B cell (primary cell): Measurements from ENCODE around the gene STK38L. TPM values are rescaled to one million over a fixed set of nuclear protein-coding genes. Genes with fewer than 3 reads are reported as not detected.

Source experiments
- ATAC-seq: fragments of 200-7000 bp; cut with Tn5 transposase; one replicate; pipeline ENCODE4 v1.10.0; 2021; ENCODE audit warnings: low read depth, mild to moderate bottlenecking, moderate number of reproducible peaks, moderate library complexity
- CTCF ChIA-PET: fragments of 350-600 bp; sonication (Branson Sonifier 250); formaldehyde crosslinking; loops from one replicate; lab custom pipeline; 2021; ENCODE audit warnings: antibody characterized with exemption, inconsistent platforms; lab: Charles Lee
- POLR2A ChIA-PET: fragments of 350-600 bp; sonication (Branson Sonifier 250); formaldehyde crosslinking; loops from one replicate; lab custom pipeline; 2021; ENCODE audit warnings: antibody characterized with exemption; lab: Charles Lee
- DNase-seq: peaks from one replicate; pipeline ENCODE4 v3.0.0; 2013
- H2AFZ ChIP-seq: 2 replicates; pipeline ENCODE4 v1.6.1; 2012; ENCODE audit warnings: mild to moderate bottlenecking, low read depth, low read length; ENCODE audit not compliant: insufficient read depth, poor library complexity, severe bottlenecking
- H3K27ac ChIP-seq, 2 donors: 1 replicate in 1 of 2; 2 replicates in 1 of 2; pipeline ENCODE4 v1.5.1; 2012 to 2013; ENCODE audit warnings: low read length in 2 of 2, mild to moderate bottlenecking in 2 of 2, moderate library complexity in 1 of 2
- H3K27me3 ChIP-seq, 4 experiments: fragments of 200-600 bp in 1 of 4; sonication (generic) in 1 of 4; replicated peaks in 1 of 4; 1 replicate in 2 of 4; 2 replicates in 2 of 4; pipeline versions ENCODE4 v1.6.1 to v1.7.0; 2013 to 2016; ENCODE audit warnings: low read length in 3 of 4, mild to moderate bottlenecking in 2 of 4, mixed read lengths in 1 of 4, moderate library complexity in 1 of 4; ENCODE audit not compliant: insufficient read depth in 4 of 4, control insufficient read depth in 3 of 4; ENCODE audit errors: control extremely low read depth in 1 of 4
- H3K36me3 ChIP-seq, 2 experiments: replicated peaks in 1 of 2; 1 replicate in 1 of 2; 2 replicates in 1 of 2; pipeline versions ENCODE4 v1.6.1 to v1.7.1; 2013; ENCODE audit warnings: low read length in 1 of 2; ENCODE audit not compliant: insufficient read depth in 2 of 2, control insufficient read depth in 1 of 2; ENCODE audit errors: control extremely low read depth in 1 of 2, extremely low read depth in 1 of 2
- H3K4me1 ChIP-seq, 2 donors: fragments of 200-600 bp in 1 of 2; sonication (generic) in 1 of 2; 1 replicate in 1 of 2; 2 replicates in 1 of 2; pipeline versions ENCODE4 v1.5.1 to v1.6.1; 2013 to 2017; ENCODE audit warnings: low read length in 2 of 2; ENCODE audit not compliant: control insufficient read depth in 2 of 2, insufficient read depth in 2 of 2
- H3K4me2 ChIP-seq: replicated peaks from 2 replicates; pipeline ENCODE3; 2012; ENCODE audit warnings: mild to moderate bottlenecking, low read depth, low read length; ENCODE audit not compliant: poor library complexity, severe bottlenecking
- H3K4me3 ChIP-seq, 5 experiments: fragments of 200-600 bp in 1 of 5; sonication (generic) in 1 of 5; 1 replicate in 3 of 5; 2 replicates in 2 of 5; pipeline versions ENCODE4 v1.5.1 to v1.7.0; 2011 to 2016; ENCODE audit warnings: low read length in 4 of 5, mild to moderate bottlenecking in 4 of 5, low read depth in 2 of 5, control low read depth in 1 of 5, moderate library complexity in 1 of 5; ENCODE audit not compliant: insufficient read depth in 1 of 5; ENCODE audit errors: control extremely low read depth in 1 of 5, extremely low read depth in 1 of 5
- H3K79me2 ChIP-seq: fragments of 200-600 bp; sonication (generic); one replicate; pipeline ENCODE4 v1.6.0; 2016; ENCODE audit warnings: low read length; ENCODE audit not compliant: control insufficient read depth, insufficient read depth
- H3K9ac ChIP-seq: fragments of 200-600 bp; sonication (generic); 2 replicates; pipeline ENCODE4 v1.6.1; 2017; ENCODE audit warnings: mild to moderate bottlenecking, low read length, moderate library complexity
- H3K9me3 ChIP-seq, 3 donors: one replicate each; pipeline versions ENCODE4 v1.6.1 to v1.7.1; 2013; ENCODE audit warnings: low read length in 2 of 3; ENCODE audit not compliant: control insufficient read depth in 2 of 3, insufficient read depth in 1 of 3; ENCODE audit errors: control extremely low read depth in 1 of 3
- H4K20me1 ChIP-seq: 2 replicates; pipeline ENCODE4 v1.6.0; 2012; ENCODE audit warnings: mild to moderate bottlenecking, low read length; ENCODE audit not compliant: insufficient read depth, control insufficient read depth, poor library complexity, severe bottlenecking
- H3K27ac Mint-ChIP-seq: one replicate; pipeline ENCODE4 v1.8.0; 2021; ENCODE audit warnings: mixed read lengths
- H3K27me3 Mint-ChIP-seq: one replicate; pipeline ENCODE4 v1.8.0; 2021; ENCODE audit warnings: mixed read lengths
- H3K4me1 Mint-ChIP-seq: one replicate; pipeline ENCODE4 v1.8.0; 2021; ENCODE audit warnings: mixed read lengths
- H3K4me3 Mint-ChIP-seq: one replicate; pipeline ENCODE4 v1.8.0; 2021; ENCODE audit warnings: mixed read lengths
- H3K9me3 Mint-ChIP-seq: one replicate; pipeline ENCODE4 v1.8.0; 2022; ENCODE audit warnings: mixed read lengths; ENCODE audit not compliant: insufficient read depth
- EZH2 ChIP-seq: IDR thresholded peaks from 2 replicates; pipeline ENCODE4 v1.6.1; 2012; ENCODE audit warnings: borderline replicate concordance, low read depth, mild to moderate bottlenecking, moderate library complexity, low read length; ENCODE audit not compliant: insufficient read depth, poor library complexity, severe bottlenecking
- WGBS: methylation state at CpG from one replicate; pipeline ENCODE4 v1.1.5; 2013; ENCODE audit warnings: missing lambda C conversion rate; ENCODE audit not compliant: insufficient coverage; 5-methylcytosine and 5-hydroxymethylcytosine counted together
- intact Hi-C: fragments of 100-400 bp; cut with micrococcal nuclease; formaldehyde crosslinking; loops from one replicate; pipeline ENCODE4 v1.10.0; 2022
- polyA plus RNA-seq: library from polyadenylated mRNA; depleted of rRNA; stranded (reverse); fragments of >200 nt; gene quantifications from 2 replicates; pipeline ENCODE4 v1.2.3, GENCODE V29; 2012
- total RNA-seq, 2 donors: library from RNA; stranded (reverse); fragments of 120-200 nt in 1 of 2; gene quantifications; 1 replicate in 1 of 2; 2 replicates in 1 of 2; pipeline versions ENCODE4 v1.2.3 to v1.2.4, GENCODE V29; 2013 to 2022
- TF ChIP-seq, protein P1 (sequence below): fragments of 200-600 bp; IDR thresholded peaks from one replicate; pipeline ENCODE4 v1.8.0; 2022; ENCODE audit warnings: antibody characterized with exemption, mild to moderate bottlenecking

The STK38L gene
- total and polyA plus RNA-seq, 2 donors (not counting 1 experiment from before 2014, with no cell fraction given): 5.5 to 21.2 TPM

DNA sequence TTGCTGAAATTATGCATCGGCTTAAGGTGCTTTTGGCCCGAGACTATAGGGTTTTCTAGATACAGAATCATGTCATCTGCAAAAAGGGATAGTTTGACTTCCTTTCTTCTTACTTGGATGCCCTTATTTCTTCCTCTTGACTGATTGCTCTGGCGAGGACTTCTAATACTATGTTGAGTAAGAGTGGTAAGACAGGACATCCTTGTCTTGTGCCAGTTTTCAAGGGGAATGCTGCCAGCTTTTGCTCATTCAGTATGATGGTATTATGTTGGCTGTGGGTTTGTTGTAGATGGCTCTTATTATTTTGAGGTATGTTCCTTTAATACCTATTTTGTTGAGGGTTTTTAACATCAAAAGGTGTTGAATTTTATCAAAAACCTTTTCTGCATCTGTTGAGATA is 96.9 kb downstream of the STK38L start:
- 93% methylated on average over 2 of the region's 3 CpGs for WGBS
- CTCF ChIA-PET: no interaction called here

DNA sequence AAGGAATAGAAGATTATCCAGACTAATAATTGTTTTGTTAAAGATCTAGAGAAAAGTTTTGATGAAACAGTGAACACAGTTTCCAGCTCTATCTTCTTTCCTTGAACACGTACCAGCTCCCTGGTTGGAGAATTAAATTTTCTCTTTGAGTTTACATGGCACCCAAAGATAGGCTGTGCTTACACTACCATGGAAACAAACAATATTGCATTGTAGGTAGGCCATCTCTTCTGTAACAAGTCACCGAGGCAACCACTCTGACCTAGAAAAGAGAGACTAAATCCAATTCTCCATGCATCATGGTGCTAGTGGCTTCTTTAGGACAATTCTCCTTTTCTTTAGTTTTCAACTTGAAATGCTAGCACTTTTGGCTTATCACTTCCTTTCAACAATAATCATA is 98.5 kb downstream of the STK38L start:
- no peak for TF ChIP-seq EZH2
- TF ChIP-seq, protein P1, sequence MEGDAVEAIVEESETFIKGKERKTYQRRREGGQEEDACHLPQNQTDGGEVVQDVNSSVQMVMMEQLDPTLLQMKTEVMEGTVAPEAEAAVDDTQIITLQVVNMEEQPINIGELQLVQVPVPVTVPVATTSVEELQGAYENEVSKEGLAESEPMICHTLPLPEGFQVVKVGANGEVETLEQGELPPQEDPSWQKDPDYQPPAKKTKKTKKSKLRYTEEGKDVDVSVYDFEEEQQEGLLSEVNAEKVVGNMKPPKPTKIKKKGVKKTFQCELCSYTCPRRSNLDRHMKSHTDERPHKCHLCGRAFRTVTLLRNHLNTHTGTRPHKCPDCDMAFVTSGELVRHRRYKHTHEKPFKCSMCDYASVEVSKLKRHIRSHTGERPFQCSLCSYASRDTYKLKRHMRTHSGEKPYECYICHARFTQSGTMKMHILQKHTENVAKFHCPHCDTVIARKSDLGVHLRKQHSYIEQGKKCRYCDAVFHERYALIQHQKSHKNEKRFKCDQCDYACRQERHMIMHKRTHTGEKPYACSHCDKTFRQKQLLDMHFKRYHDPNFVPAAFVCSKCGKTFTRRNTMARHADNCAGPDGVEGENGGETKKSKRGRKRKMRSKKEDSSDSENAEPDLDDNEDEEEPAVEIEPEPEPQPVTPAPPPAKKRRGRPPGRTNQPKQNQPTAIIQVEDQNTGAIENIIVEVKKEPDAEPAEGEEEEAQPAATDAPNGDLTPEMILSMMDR: no peak
- no peaks in the 10 kb centered on the region for H4K20me1 ChIP-seq
- no peak overlapping the region for H3K4me3 Mint-ChIP-seq
- H3K27ac ChIP-seq: no peak overlapping the region
- POLR2A ChIA-PET: no interaction called here
- CTCF ChIA-PET: no interaction called here
- H3K79me2 ChIP-seq: no peaks in the 10 kb centered on the region
- intact Hi-C loops: no loop called here
- no peaks in the 10 kb centered on the region for H3K27me3 ChIP-seq
- no peak overlapping the region for H3K9ac ChIP-seq
- ATAC-seq (no peak), DNase-seq (no peak)
- no peak overlapping the region for H3K4me3 ChIP-seq
- H3K4me1 Mint-ChIP-seq: no peaks in the 10 kb centered on the region
- H3K27ac Mint-ChIP-seq: no peak overlapping the region
- no peaks in the 10 kb centered on the region for H3K36me3 ChIP-seq
- H3K9me3 Mint-ChIP-seq: no peaks in the 10 kb centered on the region
- no peak overlapping the region for H2AFZ ChIP-seq
- H3K27me3 Mint-ChIP-seq: no peaks in the 10 kb centered on the region
- 80% methylated on average over 1 of the region's 2 CpGs for WGBS
- H3K4me2 ChIP-seq: no peak overlapping the region
- no peaks in the 10 kb centered on the region for H3K9me3 ChIP-seq
- H3K4me1 ChIP-seq: no peaks in the 10 kb centered on the region

More for the DNA sequence above, 96.9 kb downstream of the STK38L start:
- Histone ChIP-seq H3K9ac (no peak overlapping the region), H3K4me3 (no peak overlapping the region), H2AFZ (no peak overlapping the region), H3K4me2 (no peak overlapping the region), H3K4me1 (no peaks in the 10 kb centered on the region), H3K27ac (no peak overlapping the region), H4K20me1 (no peaks in the 10 kb centered on the region), H3K9me3 (no peaks in the 10 kb centered on the region), H3K27me3 (peaks cover 0 to 2% (median 0%) of the 10 kb centered on the region in 4 experiments), H3K36me3 (no peaks in the 10 kb centered on the region), H3K79me2 (no peaks in the 10 kb centered on the region)
- H3K27me3 Mint-ChIP-seq: no peaks in the 10 kb centered on the region
- TF ChIP-seq, protein P1: no peak
- no peak for TF ChIP-seq EZH2
- ATAC-seq (no peak), DNase-seq (no peak)
- intact Hi-C loops: no loop called here
- no peak overlapping the region for H3K4me3 Mint-ChIP-seq
- H3K4me1 Mint-ChIP-seq: no peaks in the 10 kb centered on the region
- POLR2A ChIA-PET: no interaction called here
- no peak overlapping the region for H3K27ac Mint-ChIP-seq
- no peaks in the 10 kb centered on the region for H3K9me3 Mint-ChIP-seq
